ENCODE data around the gene PDE11A. TPM values are rescaled to one million over a fixed set of nuclear protein-coding genes. Genes with fewer than 3 reads are reported as not detected.

The PDE11A gene
- total RNA-seq, 1 experiment from 2014 or later, result 0.61 TPM

GRCh38 chr2:177708106-177708505 lies 364.5 kb downstream of the PDE11A start:
- ATAC-seq (no peak), DNase-seq (ENCODE audit: low read depth, low spot score) (no peak)
- Histone ChIP-seq H3K9ac (ENCODE audit: low read length) (no peak overlapping the region), H3K27me3 (ENCODE audit: insufficient read depth, low read length) (peaks cover 16% of the 10 kb centered on the region), H3K4me1 (ENCODE audit: control insufficient read depth in 1 of 2, insufficient read depth in 2 of 2, low read length in 2 of 2) (no peaks in the 10 kb centered on the region), H3K9me3 (ENCODE audit: control insufficient read depth in 1 of 2, insufficient read depth in 1 of 2, low read depth in 1 of 2, low read length in 2 of 2) (no peaks in the 10 kb centered on the region), H3K27ac (ENCODE audit: low read depth, low read length) (no peak overlapping the region), H2AFZ (ENCODE audit: low read depth, low read length, poor library complexity, severe bottlenecking) (no peak overlapping the region), H3K4me3 (replicated peaks in 1 of 2; ENCODE audit: low read depth in 1 of 2, low read length in 2 of 2) (no peak overlapping the region), H3K4me2 (ENCODE audit: low read length) (no peak overlapping the region), H3K9me2 (ENCODE audit: insufficient read depth) (no peaks in the 10 kb centered on the region), H3K79me2 (ENCODE audit: insufficient read depth, low read length) (no peaks in the 10 kb centered on the region), H4K20me1 (ENCODE audit: insufficient read depth) (no peaks in the 10 kb centered on the region), H3K36me3 (ENCODE audit: control insufficient read depth in 1 of 2, insufficient read depth in 2 of 2, low read length in 2 of 2) (no peaks in the 10 kb centered on the region)
- ChIA-PET CTCF (no interaction called here), RAD21 (ENCODE audit: low non-redundant PET in 1 of 2, low total read pairs in 2 of 2, uncharacterized antibody in 2 of 2, unreplicated experiment in 2 of 2) (no interaction called here), POLR2A (no interaction called here)
- TF ChIP-seq SIN3A (IDR thresholded peaks at IDR 0.05; ENCODE audit: low read depth) (no peak), CTCF (IDR thresholded peaks at IDR 0.05 in 2 of 3, conservative IDR thresholded peaks at IDR 0.05 in 1 of 3; ENCODE audit: borderline replicate concordance in 1 of 3, insufficient read depth in 1 of 3, low read depth in 2 of 3, low read length in 2 of 3) (no peak), REST (IDR thresholded peaks at IDR 0.05; ENCODE audit: low read depth) (no peak), EZH2phosphoT487 (IDR thresholded peaks at IDR 0.05; ENCODE audit: borderline replicate concordance) (no peak), RAD21 (IDR thresholded peaks at IDR 0.05; ENCODE audit: low read depth) (no peak), POLR2A (IDR thresholded peaks at IDR 0.05; ENCODE audit: borderline replicate concordance, extremely low read depth, insufficient read depth, insufficient read length) (no peak), ATF3 (IDR thresholded peaks at IDR 0.05) (no peak), ZNF274 (IDR thresholded peaks at IDR 0.05; ENCODE audit: low read depth, low read length) (no peak), SP1 (IDR thresholded peaks at IDR 0.05; ENCODE audit: low read depth) (no peak), FOSL1 (IDR thresholded peaks at IDR 0.05; ENCODE audit: low read depth) (no peak), MAX (IDR thresholded peaks at IDR 0.05) (no peak), ZBTB33 (IDR thresholded peaks at IDR 0.05; ENCODE audit: extremely low read depth, insufficient replicate concordance, low read length) (no peak)
- no TSS peak for BruUV-seq (replicated peaks)
- intact Hi-C loops (cut with micrococcal nuclease), result no loop called here
